CD4-positive, alpha-beta T cell treated with Interferon alpha-2 for 1 hour (primary cell): ENCODE measurements around the gene HACD3.
"Not testable (repeated sequence)": the region's sequence is repeated elsewhere in the genome, so short reads cannot be mapped to it uniquely, and the experiment has no call there.

ENCODE experiments used
- DNase-seq, 2 donors: peaks; one replicate each; pipeline ENCODE4 v3.0.0-alpha.2; 2020 to 2022

Gene HACD3

DNA sequence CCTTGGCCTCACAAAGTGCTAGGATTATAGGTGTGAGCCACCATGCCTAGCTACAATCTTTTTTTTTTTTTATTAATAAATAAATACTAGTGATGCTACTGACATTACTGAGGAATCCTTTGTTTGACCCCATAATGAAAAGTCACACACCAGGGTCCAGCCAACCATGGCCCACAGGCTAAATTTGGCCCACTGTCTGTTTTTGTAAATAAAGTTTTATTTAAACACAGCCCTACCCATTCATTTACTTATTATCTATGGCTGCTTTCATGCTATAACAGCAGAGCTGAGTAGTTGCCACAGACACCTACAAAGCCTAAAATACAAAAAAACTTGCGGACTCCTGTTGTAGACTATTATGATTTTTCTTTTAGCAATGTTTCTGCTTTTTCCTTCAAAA lies 73.3 kb downstream of the HACD3 start:
- no peak for DNase-seq

DNA sequence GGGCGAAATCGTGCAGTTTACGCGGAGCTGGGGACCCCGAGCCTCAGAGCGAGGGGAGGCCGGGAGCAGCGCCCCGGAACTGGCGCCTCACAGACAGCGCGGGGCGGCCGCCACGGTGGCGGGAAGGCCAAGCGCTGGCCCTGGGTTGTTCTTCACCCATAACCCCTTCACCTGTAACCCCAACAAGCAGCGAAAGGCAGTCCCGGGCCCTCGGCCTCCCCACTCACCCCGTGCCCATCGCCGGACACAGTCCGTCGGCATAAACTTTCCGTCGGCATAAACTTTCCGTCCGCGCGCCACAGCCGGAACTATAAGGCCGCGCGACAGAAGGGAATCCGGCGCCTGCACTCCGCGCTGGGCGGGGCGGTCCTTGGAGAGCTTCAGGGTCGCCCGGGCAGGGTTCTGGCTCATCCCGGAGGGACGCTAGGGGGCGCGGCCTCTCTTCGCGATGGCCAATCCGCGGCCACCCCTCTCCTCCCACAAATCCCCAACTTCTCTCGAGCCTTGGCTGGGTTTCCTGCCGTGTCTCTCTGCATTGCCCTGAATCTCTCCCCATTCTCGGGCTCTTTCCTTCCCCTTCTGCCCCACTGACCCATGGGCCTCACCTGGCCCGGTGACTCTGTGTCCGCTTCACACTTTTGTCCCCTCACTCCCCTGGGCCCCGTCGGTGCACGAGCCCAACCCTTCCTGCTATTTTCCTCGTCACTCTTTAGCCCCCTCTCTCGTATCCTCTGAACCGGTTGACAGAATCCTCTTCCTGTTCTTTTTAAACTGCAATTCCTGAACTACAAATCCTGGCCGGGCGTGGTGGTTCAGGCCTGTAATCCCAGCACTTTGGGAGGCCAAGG lies 80.8 kb downstream of the HACD3 start, which contains the start of gene INTS14:
INTS14 (minus strand) TSS at position 261 of the 848 bp plus-strand sequence. CDS start 3,751 bp downstream, outside the sequence.
- DNase-seq = peak; percentile 91 to 93

DNA sequence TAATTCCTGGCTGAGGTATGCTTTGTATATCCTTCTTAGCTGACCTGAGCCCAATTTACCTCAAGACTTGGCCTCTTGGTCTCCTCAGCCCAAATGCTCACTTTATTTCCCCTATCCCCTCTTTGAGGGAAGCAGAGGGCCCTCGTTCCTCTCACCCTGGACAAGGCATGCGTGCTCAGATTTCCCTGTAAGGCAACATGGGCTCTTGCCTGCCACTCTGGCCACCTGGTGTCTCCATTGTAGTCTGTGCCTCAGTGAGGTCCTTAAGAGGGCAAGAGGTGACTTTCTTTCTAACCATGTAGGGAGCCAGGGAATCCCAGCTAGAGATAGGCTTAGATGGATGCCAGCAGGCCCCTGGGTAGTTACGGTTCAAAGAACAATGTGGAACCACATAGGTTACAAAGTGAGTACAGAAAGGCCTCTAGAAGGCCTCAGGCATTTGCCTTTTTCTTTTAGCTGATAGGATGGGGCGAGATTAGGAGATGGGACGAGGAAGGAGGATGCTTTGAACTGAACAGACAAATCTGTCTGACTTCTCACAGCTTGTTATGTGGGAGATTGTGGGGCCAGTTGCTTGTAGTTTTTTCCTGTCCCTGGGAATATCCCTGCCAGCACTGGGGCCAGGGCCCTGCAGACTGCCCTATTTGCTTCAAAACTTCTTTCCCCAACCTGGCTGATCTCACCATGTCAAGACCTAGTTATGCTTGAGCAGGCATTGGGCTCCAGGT lies 81.8 kb downstream of the HACD3 start:
- no peak for DNase-seq

DNA sequence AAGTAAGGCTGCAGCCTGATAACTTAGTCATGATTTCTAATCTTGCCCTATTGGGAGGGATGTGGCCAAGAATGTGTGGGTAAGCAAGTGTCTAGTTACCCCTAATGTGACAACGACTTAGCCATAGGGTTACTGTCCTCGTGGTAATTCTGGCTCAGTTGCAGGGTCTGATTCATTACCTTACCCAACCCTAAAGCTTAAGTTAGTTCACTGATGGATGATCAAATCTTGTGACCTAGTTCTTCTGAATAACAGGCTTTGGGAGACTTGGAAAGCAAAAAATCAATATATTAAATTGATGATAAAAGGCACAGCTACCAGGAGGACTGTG lies 82.3 kb downstream of the HACD3 start:
- no peak for DNase-seq

DNA sequence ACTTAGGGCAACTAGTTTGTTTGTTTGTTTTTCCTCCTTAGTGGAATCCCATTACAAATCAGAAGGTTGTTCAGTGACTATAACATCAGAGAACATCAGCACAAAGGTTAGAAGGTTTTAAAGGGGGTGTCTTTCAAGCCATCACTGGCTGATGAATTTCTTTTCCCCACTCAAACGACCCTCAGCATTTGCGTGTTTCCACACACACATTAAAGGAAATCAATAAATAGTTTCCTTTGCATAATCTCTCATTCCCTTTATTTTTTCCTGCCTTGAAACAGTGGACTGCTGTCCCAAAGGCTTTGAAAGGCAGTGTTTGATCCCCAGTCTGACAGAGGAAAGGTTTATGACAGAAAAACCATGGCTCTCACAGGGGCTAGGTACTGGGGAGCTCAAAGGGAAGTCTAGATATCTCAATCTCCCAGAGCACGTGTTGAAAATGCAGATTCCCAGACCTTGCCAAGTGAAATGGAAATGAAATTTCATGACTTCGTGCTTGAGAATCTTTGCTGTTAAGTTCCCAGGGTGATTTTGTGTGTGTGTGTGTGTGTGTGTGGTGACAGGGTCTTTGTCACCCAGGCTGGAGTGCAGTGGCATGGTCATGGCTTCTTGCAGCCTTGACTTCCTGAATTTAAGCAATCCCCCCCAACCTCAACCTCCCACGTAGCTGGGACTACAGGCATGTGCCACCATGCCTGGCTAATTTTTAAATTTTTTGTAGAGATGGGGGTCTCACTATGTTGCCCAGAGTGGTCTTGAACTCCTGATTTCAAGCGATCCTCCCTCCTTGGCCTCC lies 82.9 kb downstream of the HACD3 start:
- DNase-seq = no peak

DNA sequence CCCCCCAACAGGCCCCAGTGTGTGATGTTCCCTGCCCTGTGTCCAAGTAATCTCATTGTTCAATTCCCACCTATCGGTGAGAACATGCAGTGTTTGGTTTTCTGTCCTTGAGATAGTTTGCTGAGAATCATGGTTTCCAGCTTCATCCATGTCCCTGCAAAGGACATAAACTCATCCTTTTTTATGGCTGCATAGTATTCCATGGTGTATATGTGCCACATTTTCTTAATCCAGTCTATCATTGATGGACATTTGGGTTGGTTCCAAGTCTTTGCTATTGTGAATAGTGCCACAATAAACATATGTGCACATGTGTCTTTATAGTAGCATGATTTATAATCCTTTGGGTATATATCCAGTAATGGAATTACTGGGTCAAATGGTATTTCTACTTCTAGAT lies 85.6 kb downstream of the HACD3 start:
- not testable (repeated sequence) for DNase-seq

DNA sequence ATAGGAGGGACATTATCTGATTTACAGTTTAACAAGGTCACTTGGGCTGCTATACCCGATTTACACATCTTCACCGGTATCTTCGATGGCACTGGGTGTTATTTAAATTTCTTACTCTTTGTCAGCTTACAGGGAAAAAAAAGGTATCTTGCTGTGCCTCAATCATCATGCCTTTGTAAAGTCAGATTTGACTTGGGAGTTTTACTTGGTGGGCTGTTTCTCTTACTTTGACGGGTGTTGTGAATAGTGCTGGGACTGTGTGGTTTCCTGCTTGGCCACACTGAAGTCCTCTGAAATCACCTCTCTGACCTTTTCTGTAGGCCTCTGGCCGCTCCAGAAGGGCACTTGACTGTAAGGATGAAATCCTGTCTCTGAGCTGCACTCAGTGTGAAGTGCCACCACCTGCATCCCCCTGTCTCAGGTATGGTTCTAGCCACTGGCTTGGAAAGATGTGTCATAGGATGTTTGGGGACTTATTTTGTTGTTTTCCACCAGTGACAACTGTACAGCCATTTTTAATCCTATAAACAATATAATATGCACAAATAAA lies 88.4 kb downstream of the HACD3 start:
- no peak for DNase-seq

DNA sequence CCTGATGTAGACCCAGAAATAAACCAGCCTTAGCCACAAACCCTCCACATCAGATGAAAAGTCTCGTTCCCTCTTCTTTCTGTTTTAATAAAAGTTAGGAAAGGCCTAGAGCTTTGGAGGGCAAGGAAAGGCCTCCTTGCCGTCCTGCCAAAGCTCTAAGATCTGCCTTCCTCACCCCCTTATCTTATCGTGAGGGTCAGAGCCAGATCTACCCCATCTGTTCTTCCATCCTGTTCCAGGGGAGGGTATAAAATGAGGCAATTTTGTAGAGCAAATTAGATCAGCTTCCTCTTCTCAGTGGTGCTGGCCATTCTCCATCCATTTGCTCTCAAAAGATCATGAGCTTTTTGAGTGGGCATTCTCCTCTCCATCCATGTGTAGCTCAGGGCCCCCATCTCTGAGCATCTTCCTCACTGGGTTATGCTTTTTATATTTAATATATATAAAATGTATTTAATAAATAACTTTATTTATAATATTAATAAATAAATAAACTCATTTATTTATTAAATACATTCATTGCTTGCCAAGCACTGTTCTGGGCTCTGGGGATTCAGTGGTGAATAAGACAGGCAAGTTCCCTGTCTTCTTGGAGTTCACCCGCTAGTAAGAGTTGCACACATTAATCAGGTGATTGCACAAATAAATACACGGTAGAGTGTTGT lies 89.5 kb downstream of the HACD3 start:
- no peak for DNase-seq

DNA sequence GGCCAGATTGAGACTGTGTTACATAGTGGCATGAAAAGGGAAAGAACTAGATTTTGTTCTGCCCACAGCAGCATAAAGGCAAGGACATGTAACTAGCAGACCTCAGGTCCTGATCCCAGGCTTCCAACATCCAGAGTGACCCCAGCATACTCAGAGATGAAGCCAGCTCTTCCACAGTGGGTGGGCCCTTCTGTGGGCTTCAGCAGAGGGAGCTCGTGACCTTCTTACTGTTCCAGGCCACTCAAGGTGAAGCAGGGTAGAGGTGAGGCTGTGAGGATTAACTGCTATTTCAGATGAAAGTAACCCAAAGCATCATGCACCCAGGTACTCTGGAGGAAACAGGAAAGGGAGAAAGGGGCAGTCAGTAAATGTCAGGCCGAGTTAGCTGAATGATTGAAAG lies 90.6 kb downstream of the HACD3 start:
- DNase-seq = no peak

DNA sequence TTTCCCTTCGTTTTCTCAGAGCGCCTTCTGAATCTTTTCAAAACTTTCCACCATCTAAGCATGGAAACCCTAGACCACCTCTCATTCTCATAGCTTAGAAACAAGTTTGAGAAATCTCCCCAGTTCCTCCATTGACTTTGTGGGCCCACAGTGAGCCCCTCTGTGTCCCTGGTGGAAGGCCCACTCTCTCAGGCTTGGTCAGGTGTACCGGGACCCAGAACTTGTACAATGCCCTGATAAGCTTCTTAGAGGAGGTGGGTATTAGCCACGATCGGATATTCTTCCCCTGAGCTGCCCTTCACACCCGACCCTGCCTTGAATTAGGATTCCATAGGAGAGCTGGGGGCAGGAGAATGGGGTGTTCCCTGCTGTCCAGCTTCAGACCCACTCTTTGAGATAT lies 91.4 kb downstream of the HACD3 start, which contains the start of gene SLC24A1:
SLC24A1 (plus strand) TSS at position 301 of the 400 bp plus-strand sequence. CDS start 2,143 bp downstream, outside the sequence.
- no peak for DNase-seq

DNA sequence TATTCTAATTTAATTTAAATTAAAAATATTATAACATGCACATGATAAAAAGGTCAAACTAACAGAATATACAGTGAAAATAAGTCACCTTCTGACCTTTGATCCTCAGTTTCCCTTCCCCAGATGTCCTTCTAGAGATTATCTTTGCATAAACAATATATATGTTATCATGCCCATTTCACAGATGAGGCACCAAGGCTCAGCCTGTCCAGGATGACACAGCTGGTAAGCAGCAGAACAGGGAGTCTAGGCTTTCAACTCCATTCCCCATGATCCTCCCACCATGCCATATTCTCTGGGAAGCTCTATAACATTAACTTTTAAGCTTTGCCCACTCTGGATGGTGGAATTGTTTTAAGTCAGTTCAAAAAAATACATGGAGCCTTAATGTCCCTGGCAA lies 92.8 kb downstream of the HACD3 start:
- DNase-seq = no peak

DNA sequence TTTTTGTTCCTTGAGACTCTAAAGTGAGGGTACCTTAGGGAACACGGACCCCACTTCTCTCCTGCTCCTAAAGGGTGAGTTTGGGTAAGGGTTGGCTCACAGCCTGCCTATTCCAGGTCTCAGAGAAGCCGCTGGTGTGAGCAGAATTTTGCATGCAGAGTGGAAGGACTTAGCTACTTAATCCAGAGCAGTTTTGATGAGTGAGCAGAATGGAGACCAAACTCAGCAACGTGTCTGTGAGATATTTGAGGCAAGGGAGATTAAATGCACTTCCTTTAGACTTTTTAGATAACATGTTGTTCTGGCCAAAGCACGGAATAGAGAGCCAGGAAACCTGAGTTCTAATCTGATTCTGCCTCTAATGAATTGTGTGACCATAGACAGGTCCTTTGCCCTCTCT lies 96.6 kb downstream of the HACD3 start:
- no peak for DNase-seq
